GM18526 (cell line): ENCODE data around the gene CD300LF.

ENCODE experiments used
- POLR2A ChIP-seq: IDR thresholded peaks from 3 replicates; pipeline ENCODE4 v1.6.1; 2011; ENCODE audit not compliant: insufficient read length; ENCODE audit errors: extremely low read depth

CD300LF gene

GRCh38 chr17:74695629-74696028 lies 17.1 kb downstream of the CD300LF start:
- no peak for TF ChIP-seq POLR2A

- TF ChIP-seq POLR2A = no peak
Observed at GRCh38 chr17:74694081-74694480, 18.6 kb downstream of the CD300LF start.

- TF ChIP-seq POLR2A = no peak
Observed at GRCh38 chr17:74691151-74691550, 21.6 kb downstream of the CD300LF start.

DNA sequence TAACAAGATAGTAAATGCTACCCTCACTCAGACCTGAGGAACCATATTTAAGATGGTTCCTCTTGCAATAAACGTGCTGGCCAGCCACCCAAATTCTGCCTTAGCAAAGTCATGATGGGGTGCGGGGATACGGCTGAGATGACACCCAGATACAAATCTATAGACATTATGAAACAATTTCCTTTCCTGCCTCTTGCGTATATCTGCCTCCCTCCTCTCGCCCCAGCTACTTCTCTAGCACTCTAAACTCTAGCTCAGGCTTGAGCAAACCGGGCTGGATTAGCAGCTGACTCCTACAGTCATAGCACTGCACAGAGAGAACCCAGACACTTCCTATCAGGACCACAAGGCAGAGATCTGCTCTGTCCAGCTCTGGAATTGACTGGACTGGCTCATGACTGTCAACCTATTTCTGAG lies 22.3 kb downstream of the CD300LF start:
- TF ChIP-seq POLR2A = no peak

DNA sequence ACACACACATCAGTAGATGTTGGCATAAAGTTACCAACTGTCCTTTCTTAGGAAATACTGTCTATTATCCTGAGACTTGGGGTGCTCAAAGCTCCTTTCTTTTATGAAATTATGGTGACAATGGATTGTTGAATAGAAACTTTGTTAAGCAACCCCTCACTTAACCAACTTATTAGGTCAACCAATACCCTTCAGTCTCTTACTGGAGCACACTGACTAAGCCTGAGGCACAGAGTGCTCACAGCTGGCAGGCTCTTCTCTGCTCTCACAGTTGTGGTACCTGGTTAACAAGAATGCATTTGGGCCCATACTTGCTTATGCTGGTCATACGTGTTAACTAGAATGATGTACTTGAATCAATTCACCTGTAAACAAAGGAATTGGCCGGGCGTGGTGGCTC lies 24.8 kb downstream of the CD300LF start:
- no peak for TF ChIP-seq POLR2A

GRCh38 chr17:74686761-74687160 lies 26.0 kb downstream of the CD300LF start:
- TF ChIP-seq POLR2A = no peak

GRCh38 chr17:74682471-74683190 lies 30.1 kb downstream of the CD300LF start:
- TF ChIP-seq POLR2A = no peak

- no peak for TF ChIP-seq POLR2A
Observed at GRCh38 chr17:74682028-74682427, 30.7 kb downstream of the CD300LF start.

- TF ChIP-seq POLR2A = no peak
Observed at GRCh38 chr17:74680941-74681340, 31.8 kb downstream of the CD300LF start.

GRCh38 chr17:74680213-74680612 lies 32.5 kb downstream of the CD300LF start:
- TF ChIP-seq POLR2A = no peak

GRCh38 chr17:74679374-74679773 lies 33.3 kb downstream of the CD300LF start:
- no peak for TF ChIP-seq POLR2A

DNA sequence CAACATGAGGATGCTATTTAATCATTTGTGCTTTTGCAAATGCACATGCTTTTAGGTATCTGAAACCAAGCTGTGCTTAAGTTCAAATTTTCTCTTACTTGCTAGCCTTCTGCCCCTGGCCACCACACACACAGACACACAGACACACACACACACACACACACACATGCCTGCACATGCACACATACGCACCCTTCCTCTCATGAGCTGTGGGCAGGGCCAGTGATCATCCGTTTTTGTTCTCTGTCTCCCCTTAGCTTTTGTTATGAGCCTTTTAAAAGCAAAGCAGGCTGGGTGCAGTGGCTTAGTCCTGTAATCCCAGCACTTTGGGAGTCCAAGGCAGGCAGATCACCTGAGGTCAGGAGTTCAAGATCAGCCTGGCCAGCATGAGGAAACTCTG lies 34.2 kb downstream of the CD300LF start:
- TF ChIP-seq POLR2A = no peak

- no peak for TF ChIP-seq POLR2A
Observed at GRCh38 chr17:74677558-74678466, 34.9 kb downstream of the CD300LF start.

DNA sequence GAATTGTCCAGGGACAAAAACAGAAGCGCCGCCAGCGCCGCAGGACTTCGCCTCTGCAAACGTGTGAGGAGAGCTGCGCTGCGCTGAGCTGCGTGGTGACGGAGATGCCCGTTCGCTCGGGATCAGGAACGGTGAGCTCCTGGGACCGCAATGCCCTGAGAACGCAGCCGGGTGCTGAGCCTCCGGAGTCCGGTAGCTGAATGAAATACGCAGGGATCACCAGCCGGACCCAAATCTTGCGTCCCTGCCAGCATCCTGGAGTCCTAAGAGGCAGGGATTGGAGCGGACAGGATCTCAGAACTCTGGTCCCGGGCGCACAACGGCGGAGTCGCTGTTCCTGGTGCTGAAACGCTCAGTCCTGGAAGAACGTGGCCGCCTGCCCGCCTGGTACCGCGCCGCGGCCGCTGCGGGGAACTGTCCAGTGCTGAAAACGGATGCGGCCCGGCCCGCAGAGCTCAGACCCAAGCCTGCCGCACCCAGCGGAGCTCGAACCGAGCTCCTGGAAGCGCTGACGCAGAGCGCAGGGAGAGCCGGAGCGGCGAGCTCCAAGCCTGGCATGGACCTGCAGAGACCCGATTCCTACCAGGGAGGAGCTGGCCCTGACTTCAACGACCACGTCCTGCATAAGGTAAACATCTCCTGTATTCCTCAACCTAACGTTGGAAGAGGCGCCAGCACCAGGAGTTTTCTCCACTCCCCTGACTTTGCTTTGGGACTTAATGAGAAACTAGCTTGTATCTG lies 41.5 kb downstream of the CD300LF start:
- TF ChIP-seq POLR2A = no peak

- TF ChIP-seq POLR2A = no peak
Observed at GRCh38 chr17:74670329-74670728, 42.4 kb downstream of the CD300LF start.

- no peak for TF ChIP-seq POLR2A
Observed at GRCh38 chr17:74663561-74663960, 49.2 kb downstream of the CD300LF start.
